Heart left ventricle (tissue), 16 donors: ENCODE data around the gene MEGF10. TPM values are rescaled to one million over a fixed set of nuclear protein-coding genes. Genes with fewer than 3 reads are reported as not detected.

Experiments used
- ATAC-seq, 4 donors: fragments of 200-7000 bp; cut with Tn5 transposase; one replicate each; pipeline ENCODE4 v1.9.1; 2020 to 2022; ENCODE audit warnings: moderate library complexity in 4 of 4, mild to moderate bottlenecking in 3 of 4, moderate number of reproducible peaks in 1 of 4
- DNase-seq, 5 donors: peaks; one replicate each; pipeline ENCODE4 v3.0.0-alpha.2; 2020
- H3K27ac ChIP-seq, 12 donors: fragments of 200-600 bp; sonication (generic) in 4 of 12; one replicate each; pipeline versions ENCODE4 v1.5.0 to v1.8.0; 2016 to 2022; ENCODE audit warnings: mild to moderate bottlenecking in 2 of 12
- H3K27me3 ChIP-seq, 9 donors: fragments of 200-600 bp; sonication (generic) in 2 of 9; one replicate each; pipeline versions ENCODE4 v1.5.1 to v1.8.0; 2016 to 2022; ENCODE audit warnings: mild to moderate bottlenecking in 3 of 9
- H3K36me3 ChIP-seq, 9 donors: fragments of 200-600 bp; sonication (generic) in 2 of 9; one replicate each; pipeline versions ENCODE4 v1.5.0 to v1.8.0; 2018 to 2022; ENCODE audit warnings: mild to moderate bottlenecking in 2 of 9
- H3K4me1 ChIP-seq, 12 donors: fragments of 200-600 bp; sonication (generic) in 4 of 12; one replicate each; pipeline versions ENCODE4 v1.5.0 to v1.8.0; 2016 to 2022; ENCODE audit warnings: mild to moderate bottlenecking in 3 of 12
- H3K4me3 ChIP-seq, 12 donors: fragments of 200-600 bp; sonication (generic) in 4 of 12; one replicate each; pipeline versions ENCODE4 v1.5.0 to v1.8.0; 2017 to 2022; ENCODE audit warnings: mild to moderate bottlenecking in 9 of 12, moderate library complexity in 4 of 12
- H3K9me3 ChIP-seq, 12 donors: fragments of 200-600 bp; sonication (generic) in 4 of 12; one replicate each; pipeline versions ENCODE4 v1.5.0 to v1.8.0; 2016 to 2022; ENCODE audit warnings: mild to moderate bottlenecking in 1 of 12
- CTCF ChIP-seq, 12 donors: fragments of 200-600 bp; sonication (generic) in 4 of 12; IDR thresholded peaks; one replicate each; pipeline versions ENCODE4 v1.5.0 to v1.8.0; 2018 to 2022; ENCODE audit warnings: antibody characterized with exemption in 12 of 12, mild to moderate bottlenecking in 5 of 12
- POLR2A ChIP-seq, 2 donors: fragments of 450-650 bp; IDR thresholded peaks; one replicate each; pipeline ENCODE4 v1.6.1; 2017; ENCODE audit warnings: antibody characterized with exemption in 2 of 2, mild to moderate bottlenecking in 2 of 2, moderate library complexity in 2 of 2
- WGBS, 4 donors: extraction: QIAGEN DNeasy Blood & Tissue Kit in 2 of 4; methylation state at CpG; one replicate each; pipeline versions ENCODE4 v1.1.5 to v1.1.7; 2013 to 2018; 5-methylcytosine and 5-hydroxymethylcytosine counted together
- intact Hi-C, 10 donors: fragments of 100-400 bp; cut with DNase I; formaldehyde crosslinking; loops; one replicate each; pipeline versions ENCODE4 v1.11.1 to v1.14.2; 2022
- polyA plus RNA-seq, 2 donors: library from polyadenylated mRNA; stranded (reverse); fragments of 200-250 nt; gene quantifications; one replicate each; pipeline ENCODE4 v1.2.3, GENCODE V29; 2013
- total RNA-seq, 9 donors: library from RNA; depleted of rRNA in 2 of 9; stranded (reverse); fragments of >200 nt in 2 of 9; fragmentation: NEBNext Ultra II Directional in 3 of 9; extraction: Animal tissue kit (Norgen Biotek cat#: 25700) in 3 of 9; gene quantifications; one replicate each; pipeline versions ENCODE4 v1.1.0 to v1.2.4, GENCODE V29; 2016 to 2023
- donor health status: ischemic (EF 13 %, LVEDD 7.1; RV severe dilation, severe dysfunction).
- donor health status: healthy with polysubstance abuse.
- donor health status: DM: no; HTN: yes; CAD: no.
- donor health status: DM: no; HTN: no; CAD: no.
- donor health status: ischemic (EF 25% LVEDD 6.9; RV normal size, moderate dysfunction).
- donor health status: ischemic (EF 25% LVEDD 5.7; RV mildly dilated, moderate dysfunction).
- donor health status: healthy.
- donor health status: DM: yes; HTN: yes; CAD: no.
- donor health status: ischemic (EF 35%, LVEDD 5.7; RV mildly dilated, moderate dysfunction).
- donor health status: nonischemic (EF 11% LVEDD 7.7; RV severe dilation, severe dysfunction).
- donor health status: DM: yes; HTN: yes; CAD: no.
- donor health status: PGD.
- donor health status: ischemic (EF 29% LVEDD 5.4; RV normal size, mild dysfunction).
- donor health status: nonischemic (EF 23%, LVEDD 6.1; RV moderate dilation, normal function).

Gene MEGF10
- total and polyA plus RNA-seq, 11 donors: 0.04 to 1.3 (median 0.32) TPM

DNA sequence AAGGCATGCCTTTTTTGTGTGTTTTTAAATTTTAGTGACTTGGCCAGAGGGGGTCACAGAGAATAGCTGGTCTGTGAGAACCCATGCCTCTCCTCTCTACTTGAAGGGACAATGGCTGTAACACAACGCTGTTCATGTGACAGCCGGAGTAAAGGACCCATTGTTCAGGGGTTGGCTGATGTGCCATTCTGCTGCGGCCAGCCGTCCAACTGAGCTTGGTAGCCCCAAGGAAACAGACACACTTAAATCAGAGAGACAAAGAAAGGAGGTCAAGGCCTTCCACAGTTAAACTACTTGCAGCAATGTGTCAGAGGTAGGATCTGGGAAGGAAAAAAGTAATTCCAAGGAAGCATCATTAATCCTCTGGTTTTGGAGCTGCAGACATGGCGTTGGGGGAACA is 8.1 kb downstream of the MEGF10 start:
- no peaks in the 10 kb centered on the region for H3K36me3 ChIP-seq
- no peaks in the 10 kb centered on the region for H3K9me3 ChIP-seq
- WGBS, 4 donors: 87 to 92% (median 88%) methylated on average over 5 of the region's 5 CpGs
- no peak overlapping the region for H3K27ac ChIP-seq
- no peaks in the 10 kb centered on the region for H3K4me1 ChIP-seq
- ATAC-seq (no peak), DNase-seq (no peak)
- no peak for TF ChIP-seq CTCF (IDR thresholded peaks at IDR 0.05)
- intact Hi-C loops: loop anchor here in 1 of 10 donors (10.0 kb wide), 1 partner anchor 146 kb away; no protein-coding TSS in a partner anchor
- peaks cover 0 to 16% (median 1%) of the 10 kb centered on the region in 9 donors for H3K27me3 ChIP-seq
- no peak overlapping the region for H3K4me3 ChIP-seq

GRCh38 chr5:127299678-127300077 is 9.1 kb downstream of the MEGF10 start:
- intact Hi-C loops: loop anchor here in 1 of 10 donors (10.0 kb wide), 1 partner anchor 145 kb away; no protein-coding TSS in a partner anchor
- H3K4me1 ChIP-seq: no peaks in the 10 kb centered on the region
- no peak for DNase-seq
- no peaks in the 10 kb centered on the region for H3K9me3 ChIP-seq
- no peak for ATAC-seq
- TF ChIP-seq CTCF (IDR thresholded peaks at IDR 0.05) (no peak), POLR2A (IDR thresholded peaks at IDR 0.05) (no peak)
- peaks cover 0 to 7% (median 0%) of the 10 kb centered on the region in 9 donors for H3K27me3 ChIP-seq
- no peaks in the 10 kb centered on the region for H3K36me3 ChIP-seq
- H3K27ac ChIP-seq: no peak overlapping the region
- H3K4me3 ChIP-seq: no peak overlapping the region
- 56 to 70% (median 65%) methylated on average over 2 of the region's 2 CpGs for WGBS, 4 donors

DNA sequence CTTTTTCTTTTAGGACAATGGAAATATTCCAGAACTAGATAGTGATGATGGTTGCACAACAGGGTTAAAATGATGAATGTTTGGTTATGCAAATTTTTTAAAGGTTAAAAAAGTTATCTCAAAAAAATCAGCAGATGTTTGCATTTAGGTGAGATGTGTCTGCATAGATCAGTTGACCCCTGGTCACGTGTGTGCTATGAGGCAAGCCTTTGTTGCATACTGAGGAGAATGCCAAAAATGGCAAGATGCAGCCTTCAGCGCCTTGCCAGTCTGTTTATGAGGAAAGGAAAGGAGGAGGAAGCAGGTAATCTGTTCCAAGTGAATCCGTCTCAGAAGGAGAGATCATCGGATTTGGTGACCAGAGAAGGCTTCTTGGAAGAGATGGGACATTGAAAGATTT is 11.9 kb downstream of the MEGF10 start:
- Histone ChIP-seq H3K27ac (no peak overlapping the region), H3K4me1 (no peaks in the 10 kb centered on the region), H3K4me3 (no peak overlapping the region), H3K36me3 (no peaks in the 10 kb centered on the region), H3K9me3 (no peaks in the 10 kb centered on the region), H3K27me3 (peaks cover 0 to 2% (median 0%) of the 10 kb centered on the region in 9 donors)
- intact Hi-C loops: no loop called here
- DNase-seq: no peak
- ATAC-seq: no peak
- 73 to 82% (median 81%) methylated on average over 4 of the region's 4 CpGs for WGBS, 4 donors
- TF ChIP-seq CTCF (IDR thresholded peaks at IDR 0.05): no peak
- no peak for TF ChIP-seq POLR2A (IDR thresholded peaks at IDR 0.05)

DNA sequence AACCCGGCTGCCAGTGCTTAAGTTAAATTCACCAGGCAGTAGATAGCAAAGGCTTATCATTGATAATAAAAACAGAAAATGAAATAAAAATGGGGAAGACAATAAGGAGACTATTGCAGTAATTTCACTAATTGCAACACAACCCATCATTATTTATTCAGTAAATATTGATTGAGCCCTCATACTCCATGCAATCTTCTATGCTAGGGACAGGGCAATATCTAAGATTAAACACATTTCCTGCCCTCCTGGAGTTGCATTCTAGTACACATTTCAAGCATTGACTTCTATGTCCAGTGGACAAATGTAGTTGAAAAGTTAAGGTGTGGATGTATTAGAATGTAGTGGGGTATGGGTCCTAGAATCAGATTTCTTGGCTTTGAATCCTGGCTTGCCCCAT is 12.8 kb downstream of the MEGF10 start:
- Histone ChIP-seq H3K9me3 (no peaks in the 10 kb centered on the region), H3K27me3 (no peaks in the 10 kb centered on the region), H3K4me3 (no peak overlapping the region), H3K4me1 (no peaks in the 10 kb centered on the region), H3K27ac (no peak overlapping the region), H3K36me3 (no peaks in the 10 kb centered on the region)
- intact Hi-C loops: no loop called here
- DNase-seq: no peak
- 74 to 93% (median 90%) methylated on average over 1 of the region's 1 CpG for WGBS, 4 donors
- no peak for ATAC-seq
- no peak for TF ChIP-seq CTCF (IDR thresholded peaks at IDR 0.05)
- no peak for TF ChIP-seq POLR2A (IDR thresholded peaks at IDR 0.05)
